Measurements from ENCODE around the gene ACAA1. TPM values are rescaled to one million over a fixed set of nuclear protein-coding genes. Genes with fewer than 3 reads are reported as not detected.

Gene ACAA1
- total RNA-seq, 1 experiment from 2014 or later: 52.0 TPM

- Histone ChIP-seq H3K4me1 (ENCODE audit: control insufficient read depth, insufficient read depth, low read length) (no peaks in the 10 kb centered on the region), H3K9me3 (ENCODE audit: control insufficient read depth, insufficient read depth, low read depth, low read length) (no peaks in the 10 kb centered on the region; the same call in 1 of the 2 replicates), H3K27ac (ENCODE audit: low read length) (no peak overlapping the region), H3K27me3 (ENCODE audit: control insufficient read depth, insufficient read depth, low read length) (no peaks in the 10 kb centered on the region), H3K36me3 (ENCODE audit: control insufficient read depth, insufficient read depth, low read length) (no peaks in the 10 kb centered on the region; the same call in 1 of the 2 replicates), H3K4me3 (ENCODE audit: low read depth in 2 of 2, low read length in 2 of 2) (no peak overlapping the region)
- TF ChIP-seq SIN3A (IDR thresholded peaks at IDR 0.05; ENCODE audit: borderline replicate concordance, insufficient read depth, low read depth, low read length) (no peak), POLR2AphosphoS5 (IDR thresholded peaks at IDR 0.05; ENCODE audit: low read depth, low read length) (no peak), REST (IDR thresholded peaks at IDR 0.05; ENCODE audit: insufficient read depth in 1 of 2, low read depth in 2 of 2, low read length in 1 of 2) (no peak), TCF7L2 (IDR thresholded peaks at IDR 0.05; ENCODE audit: low read depth, low read length) (no peak), CTCF (IDR thresholded peaks at IDR 0.05) (no peak)
- ChIA-PET CTCF (no interaction called here), POLR2A (interaction anchor here (0.6 kb wide), 1 partner anchor 133 kb away, joined by 3 read pairs; no protein-coding TSS in a partner anchor)
- ATAC-seq (no peak), DNase-seq (ENCODE audit: low read depth, low spot score) (no peak)
- intact Hi-C loops (cut with micrococcal nuclease; ENCODE audit: unreplicated experiment): no loop called here
- no TSS peak for BruUV-seq (replicated peaks)
- in situ Hi-C loops (cut with HindIII; ENCODE audit: low pct_unique_long_range_greater_than_20kb, low sequenced_read_pairs): no loop called here
Observed at GRCh38 chr3:38148311-38148882, 11.5 kb upstream of the ACAA1 start.

GRCh38 chr3:38147421-38147820, 10.5 kb upstream of the ACAA1 start:
- Histone ChIP-seq H3K4me1 (ENCODE audit: control insufficient read depth, insufficient read depth, low read length) (no peaks in the 10 kb centered on the region), H3K27ac (ENCODE audit: low read length) (no peak overlapping the region), H3K4me3 (ENCODE audit: low read depth in 2 of 2, low read length in 2 of 2) (no peak overlapping the region), H3K9me3 (ENCODE audit: control insufficient read depth, insufficient read depth, low read depth, low read length) (no peaks in the 10 kb centered on the region; the same call in 1 of the 2 replicates), H3K27me3 (ENCODE audit: control insufficient read depth, insufficient read depth, low read length) (no peaks in the 10 kb centered on the region), H3K36me3 (ENCODE audit: control insufficient read depth, insufficient read depth, low read length) (no peaks in the 10 kb centered on the region; the same call in 1 of the 2 replicates)
- TF ChIP-seq CTCF (IDR thresholded peaks at IDR 0.05) (no peak), REST (IDR thresholded peaks at IDR 0.05; ENCODE audit: insufficient read depth in 1 of 2, low read depth in 2 of 2, low read length in 1 of 2) (no peak), TCF7L2 (IDR thresholded peaks at IDR 0.05; ENCODE audit: low read depth, low read length) (no peak), SIN3A (IDR thresholded peaks at IDR 0.05; ENCODE audit: borderline replicate concordance, insufficient read depth, low read depth, low read length) (no peak)
- intact Hi-C loops (cut with micrococcal nuclease; ENCODE audit: unreplicated experiment): no loop called here
- in situ Hi-C loops (cut with HindIII; ENCODE audit: low pct_unique_long_range_greater_than_20kb, low sequenced_read_pairs): no loop called here
- no peak for DNase-seq (ENCODE audit: low read depth, low spot score)
- CTCF ChIA-PET: no interaction called here
- POLR2A ChIA-PET: interaction anchor here (0.7 kb wide), 1 partner anchor 11 kb away, joined by 6 read pairs; the partner anchor contains the start of gene ACAA1
- BruUV-seq (replicated peaks): no TSS peak
- ATAC-seq: no peak
